SK-N-SH treated with all-trans-retinoic acid at 6 μM for 48 hours (cell line): ENCODE results near the gene ARFRP1.

Experiments
- ATAC-seq: fragments of 200-7000 bp; cut with Tn5 transposase; 3 replicates; pipeline ENCODE4 v1.9.1; 2020; ENCODE audit warnings: mild to moderate bottlenecking, moderate library complexity
- ARNTL ChIP-seq: fragments of 450-650 bp; formaldehyde crosslinking; IDR thresholded peaks from 2 replicates; pipeline ENCODE4 v1.5.0; 2020; ENCODE audit warnings: low read depth, mild to moderate bottlenecking, moderate library complexity, borderline replicate concordance
- BACH2 ChIP-seq: fragments of 250-450 bp; sonication (Bioruptor Pico); IDR thresholded peaks from 2 replicates; pipeline ENCODE4 v1.9.0; 2021; ENCODE audit warnings: mild to moderate bottlenecking, borderline replicate concordance
- CSDC2 ChIP-seq: fragments of 250-450 bp; sonication (Bioruptor Pico); IDR thresholded peaks from 2 replicates; pipeline ENCODE4 v1.5.0; 2020; ENCODE audit warnings: mild to moderate bottlenecking, moderate library complexity
- CSRNP3 ChIP-seq: fragments of 250-450 bp; sonication (Bioruptor Pico); IDR thresholded peaks from 2 replicates; pipeline ENCODE4 v1.5.1; 2021; ENCODE audit warnings: mild to moderate bottlenecking, moderate library complexity
- ESRRG ChIP-seq: fragments of 250-450 bp; sonication (Bioruptor Pico); IDR thresholded peaks from 2 replicates; pipeline ENCODE4 v1.6.1; 2021; ENCODE audit warnings: mild to moderate bottlenecking
- GLIS3 ChIP-seq: fragments of 250-450 bp; sonication (Bioruptor Pico); IDR thresholded peaks from 2 replicates; pipeline ENCODE4 v1.5.0; 2020; ENCODE audit warnings: mild to moderate bottlenecking, moderate library complexity
- ISL1 ChIP-seq: fragments of 250-450 bp; sonication (Bioruptor Pico); IDR thresholded peaks from 2 replicates; pipeline ENCODE4 v2.1.2; 2022; ENCODE audit warnings: mild to moderate bottlenecking, moderate library complexity
- OSR1 ChIP-seq: fragments of 250-450 bp; sonication (Bioruptor Pico); IDR thresholded peaks from 2 replicates; pipeline ENCODE4 v1.8.0; 2022; ENCODE audit warnings: moderate library complexity, mild to moderate bottlenecking, inconsistent platforms
- PPARA ChIP-seq: fragments of 250-450 bp; sonication (Bioruptor Pico); IDR thresholded peaks from 2 replicates; pipeline ENCODE4 v1.5.0; 2020; ENCODE audit warnings: mild to moderate bottlenecking, borderline replicate concordance
- SNAI2 ChIP-seq: fragments of 250-450 bp; sonication (Bioruptor Pico); IDR thresholded peaks from 2 replicates; pipeline ENCODE4 v1.5.0; 2020; ENCODE audit warnings: mild to moderate bottlenecking, moderate library complexity
- TOX ChIP-seq: fragments of 250-450 bp; sonication (Bioruptor Pico); IDR thresholded peaks from 2 replicates; pipeline ENCODE4 v1.8.0; 2021; ENCODE audit warnings: mild to moderate bottlenecking, moderate library complexity, borderline replicate concordance
- TSHZ2 ChIP-seq: fragments of 250-450 bp; sonication (Bioruptor Pico); IDR thresholded peaks from 2 replicates; pipeline ENCODE4 v1.5.0; 2020; ENCODE audit warnings: mild to moderate bottlenecking, moderate library complexity
- ZC3H10 ChIP-seq: fragments of 250-450 bp; sonication (Bioruptor Pico); IDR thresholded peaks from 2 replicates; pipeline ENCODE4 v1.5.1; 2021; ENCODE audit warnings: mild to moderate bottlenecking, moderate library complexity
- ZFP30 ChIP-seq: fragments of 450-650 bp; formaldehyde crosslinking; IDR thresholded peaks from 2 replicates; pipeline ENCODE4 v1.5.0; 2022; ENCODE audit warnings: mild to moderate bottlenecking, moderate library complexity
- ZNF565 ChIP-seq: fragments of 450-650 bp; formaldehyde crosslinking; conservative IDR thresholded peaks from 2 replicates; pipeline ENCODE4 v1.5.0; 2020; ENCODE audit warnings: low read depth, mild to moderate bottlenecking, moderate library complexity
- ZNF70 ChIP-seq: fragments of 450-650 bp; formaldehyde crosslinking; IDR thresholded peaks from 2 replicates; pipeline ENCODE4 v1.5.0; 2020; ENCODE audit warnings: mild to moderate bottlenecking, moderate library complexity
- ZNF8 ChIP-seq: fragments of 450-650 bp; formaldehyde crosslinking; IDR thresholded peaks from 2 replicates; pipeline ENCODE4 v1.5.0; 2020; ENCODE audit warnings: mild to moderate bottlenecking, moderate library complexity
- TF ChIP-seq, protein P1 (sequence below): fragments of 250-450 bp; sonication (Bioruptor Pico); IDR thresholded peaks from 2 replicates; pipeline ENCODE4 v1.8.0; 2020; ENCODE audit warnings: mild to moderate bottlenecking, moderate library complexity, borderline replicate concordance
- TF ChIP-seq, protein P2 (sequence below): fragments of 250-450 bp; sonication (Bioruptor Pico); IDR thresholded peaks from 2 replicates; pipeline ENCODE4 v1.5.1; 2020; ENCODE audit warnings: low read depth, mild to moderate bottlenecking, moderate library complexity

Gene ARFRP1

GRCh38 chr20:63694584-63695423 lies 13.0 kb downstream of the ARFRP1 start (continued):
- TF ChIP-seq, protein P1, sequence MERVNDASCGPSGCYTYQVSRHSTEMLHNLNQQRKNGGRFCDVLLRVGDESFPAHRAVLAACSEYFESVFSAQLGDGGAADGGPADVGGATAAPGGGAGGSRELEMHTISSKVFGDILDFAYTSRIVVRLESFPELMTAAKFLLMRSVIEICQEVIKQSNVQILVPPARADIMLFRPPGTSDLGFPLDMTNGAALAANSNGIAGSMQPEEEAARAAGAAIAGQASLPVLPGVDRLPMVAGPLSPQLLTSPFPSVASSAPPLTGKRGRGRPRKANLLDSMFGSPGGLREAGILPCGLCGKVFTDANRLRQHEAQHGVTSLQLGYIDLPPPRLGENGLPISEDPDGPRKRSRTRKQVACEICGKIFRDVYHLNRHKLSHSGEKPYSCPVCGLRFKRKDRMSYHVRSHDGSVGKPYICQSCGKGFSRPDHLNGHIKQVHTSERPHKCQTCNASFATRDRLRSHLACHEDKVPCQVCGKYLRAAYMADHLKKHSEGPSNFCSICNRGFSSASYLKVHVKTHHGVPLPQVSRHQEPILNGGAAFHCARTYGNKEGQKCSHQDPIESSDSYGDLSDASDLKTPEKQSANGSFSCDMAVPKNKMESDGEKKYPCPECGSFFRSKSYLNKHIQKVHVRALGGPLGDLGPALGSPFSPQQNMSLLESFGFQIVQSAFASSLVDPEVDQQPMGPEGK (CRISPR knock-in tag): no peak
- no peak for TF ChIP-seq ZFP30 (CRISPR knock-in tag)

DNA sequence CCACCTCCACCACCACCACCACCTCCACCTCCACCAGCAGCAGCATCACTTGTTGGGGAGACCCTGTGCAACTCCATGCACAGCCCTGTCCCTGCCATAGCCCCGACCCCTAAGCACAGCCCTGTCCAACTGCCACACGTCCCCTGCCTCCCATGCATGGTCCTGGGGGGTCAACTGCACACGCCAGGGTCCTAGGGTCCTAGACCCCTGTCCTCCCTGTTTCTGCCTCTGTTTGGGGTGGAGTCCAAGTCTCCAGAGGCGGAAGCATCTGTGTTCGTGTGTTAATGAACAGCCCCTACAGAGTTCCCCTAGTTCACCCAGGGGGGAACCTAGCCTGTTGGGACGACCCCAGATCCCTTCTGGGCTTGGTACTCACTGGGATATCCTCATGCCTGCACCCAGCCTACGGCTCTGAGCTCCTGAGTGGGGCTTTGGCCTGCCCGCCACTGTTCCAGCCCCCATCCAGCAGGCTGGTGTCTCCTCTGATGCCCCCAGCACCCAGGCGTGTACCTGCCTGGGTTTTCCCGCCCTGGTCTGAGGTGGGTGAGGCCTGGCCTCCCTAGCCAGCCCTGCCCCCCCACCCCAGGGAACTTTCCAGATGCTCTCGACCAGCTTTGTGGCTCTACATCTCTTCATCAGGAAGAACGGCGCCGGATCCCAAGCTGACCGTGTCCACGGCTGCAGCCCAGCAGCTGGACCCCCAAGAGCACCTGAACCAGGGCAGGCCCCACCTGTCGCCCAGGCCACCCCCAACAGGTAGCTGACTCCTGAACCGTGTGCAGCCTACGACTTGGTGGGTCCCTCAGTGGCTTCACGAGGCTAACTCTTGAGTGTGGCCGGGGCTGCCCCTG lies 13.8 kb downstream of the ARFRP1 start:
- TF ChIP-seq ZNF70 (CRISPR knock-in tag) (no peak), ZFP30 (CRISPR knock-in tag) (no peak), GLIS3 (CRISPR knock-in tag) (no peak), TSHZ2 (no peak), CSDC2 (CRISPR knock-in tag) (no peak), ARNTL (no peak), PPARA (no peak), ZC3H10 (CRISPR knock-in tag) (no peak), CSRNP3 (CRISPR knock-in tag) (no peak), BACH2 (CRISPR knock-in tag) (no peak), OSR1 (CRISPR knock-in tag) (no peak), ISL1 (CRISPR knock-in tag) (no peak), TOX (CRISPR knock-in tag) (no peak)
- TF ChIP-seq, protein P1 (CRISPR knock-in tag): no peak
- TF ChIP-seq, protein P2, sequence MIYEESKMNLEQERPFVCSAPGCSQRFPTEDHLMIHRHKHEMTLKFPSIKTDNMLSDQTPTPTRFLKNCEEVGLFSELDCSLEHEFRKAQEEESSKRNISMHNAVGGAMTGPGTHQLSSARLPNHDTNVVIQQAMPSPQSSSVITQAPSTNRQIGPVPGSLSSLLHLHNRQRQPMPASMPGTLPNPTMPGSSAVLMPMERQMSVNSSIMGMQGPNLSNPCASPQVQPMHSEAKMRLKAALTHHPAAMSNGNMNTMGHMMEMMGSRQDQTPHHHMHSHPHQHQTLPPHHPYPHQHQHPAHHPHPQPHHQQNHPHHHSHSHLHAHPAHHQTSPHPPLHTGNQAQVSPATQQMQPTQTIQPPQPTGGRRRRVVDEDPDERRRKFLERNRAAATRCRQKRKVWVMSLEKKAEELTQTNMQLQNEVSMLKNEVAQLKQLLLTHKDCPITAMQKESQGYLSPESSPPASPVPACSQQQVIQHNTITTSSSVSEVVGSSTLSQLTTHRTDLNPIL: no peak
- ATAC-seq: no peak

GRCh38 chr20:63693083-63693732 lies 14.6 kb downstream of the ARFRP1 start:
- no peak for ATAC-seq
- TF ChIP-seq ESRRG (CRISPR knock-in tag) (no peak), ISL1 (CRISPR knock-in tag) (no peak), SNAI2 (CRISPR knock-in tag) (no peak), ZNF8 (CRISPR knock-in tag) (no peak), CSRNP3 (CRISPR knock-in tag) (no peak), ZNF565 (CRISPR knock-in tag) (no peak), PPARA (no peak), CSDC2 (CRISPR knock-in tag) (no peak), TSHZ2 (no peak), ZFP30 (CRISPR knock-in tag) (no peak)
- TF ChIP-seq, protein P2: no peak
